HG03280 (cell line): ENCODE measurements around the gene COQ8B.

Source experiments
- ATAC-seq: cut with Tn5 transposase; IDR thresholded peaks from one replicate; pipeline ENCODE4 v1.9.1; 2021; ENCODE audit warnings: mild to moderate bottlenecking, moderate library complexity; ENCODE audit not compliant: unreplicated experiment

The COQ8B gene

DNA sequence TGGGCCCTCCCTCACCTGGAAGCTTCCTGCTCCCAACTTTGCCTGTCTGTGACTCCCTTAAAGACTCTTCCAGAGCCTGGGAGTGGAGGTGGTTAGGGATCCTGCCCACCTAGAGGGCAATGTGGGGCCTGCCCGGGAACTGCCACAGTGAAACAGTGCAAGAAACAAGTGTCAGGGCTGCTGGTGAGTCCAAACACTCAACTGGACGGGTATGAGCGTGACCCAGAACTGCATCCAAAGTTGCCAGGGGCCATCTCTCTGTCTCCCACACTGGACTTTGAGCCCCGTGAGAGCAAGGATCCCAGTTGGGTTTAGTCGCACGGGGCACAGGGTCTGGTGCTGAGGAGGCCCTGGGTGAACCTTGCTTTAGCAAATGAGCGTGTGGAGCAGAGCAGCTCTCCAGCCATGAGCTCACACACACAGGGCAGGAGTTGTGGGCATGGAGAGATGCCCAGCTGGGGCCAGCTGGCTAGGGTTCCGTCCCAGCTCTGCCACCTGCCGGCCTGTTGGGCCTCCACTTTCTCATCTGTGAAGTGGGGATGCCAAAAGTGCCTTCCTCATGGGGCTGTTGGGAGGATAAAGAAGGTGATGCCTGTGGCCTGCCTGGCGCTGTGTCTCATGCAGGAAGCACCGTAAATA is 23.4 kb downstream of the COQ8B start:
- no peak for ATAC-seq

DNA sequence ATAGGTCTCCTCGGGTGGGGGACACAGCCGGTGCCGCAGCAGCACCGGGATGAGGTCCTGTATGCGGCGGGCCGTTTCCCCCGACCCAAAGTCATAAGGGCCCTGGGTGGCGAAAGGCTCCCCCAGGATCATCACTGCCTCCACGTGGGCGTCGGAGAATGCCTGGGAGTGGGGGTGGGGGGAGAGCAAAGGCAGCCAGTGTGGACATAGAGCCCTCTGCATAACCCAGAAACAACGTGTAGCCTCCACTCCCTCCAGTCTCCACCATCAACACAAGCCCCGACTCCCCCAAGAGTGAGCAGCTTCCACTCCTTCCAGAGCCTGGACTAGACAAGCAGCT is 24.5 kb downstream of the COQ8B start:
- ATAC-seq = no peak

DNA sequence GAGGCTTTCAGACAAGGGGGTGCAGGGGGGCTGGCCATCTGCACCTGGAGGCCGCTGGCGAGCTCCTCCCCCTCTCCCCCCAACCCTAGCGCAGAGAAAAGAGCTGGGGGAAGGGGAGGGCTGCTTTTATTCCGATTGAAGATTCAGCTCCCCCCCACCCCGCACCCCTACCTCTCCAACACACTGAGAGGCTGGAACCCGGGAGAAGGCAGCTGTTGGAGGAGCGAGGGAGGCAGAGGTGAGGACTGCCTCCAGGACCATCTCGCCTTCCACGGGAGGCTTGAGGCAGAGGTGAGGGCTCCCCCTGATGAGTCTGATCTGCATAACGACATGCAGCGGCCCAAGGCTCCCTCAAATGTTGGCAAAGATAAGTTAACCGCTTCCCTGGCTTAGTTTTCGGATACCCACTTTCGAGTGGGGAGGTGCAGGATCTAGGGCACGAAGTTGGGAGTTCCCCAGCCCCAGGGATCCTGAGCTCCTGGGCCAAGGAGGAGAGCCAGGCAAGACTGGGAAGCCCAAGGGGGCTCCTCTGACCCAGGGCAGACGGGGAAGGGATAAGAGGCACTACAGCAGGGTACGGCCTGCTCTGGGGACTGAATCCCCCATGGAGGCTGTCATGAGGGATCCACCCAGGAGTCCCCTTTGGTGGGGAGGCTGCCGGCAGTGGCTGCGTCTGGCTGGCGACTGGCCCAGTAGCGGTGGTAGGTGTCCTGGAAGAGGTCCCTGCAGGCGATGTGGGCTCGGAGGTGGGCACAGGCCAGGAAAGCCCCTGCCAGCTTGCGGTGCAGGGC is 25.1 kb downstream of the COQ8B start:
- ATAC-seq = no peak

DNA sequence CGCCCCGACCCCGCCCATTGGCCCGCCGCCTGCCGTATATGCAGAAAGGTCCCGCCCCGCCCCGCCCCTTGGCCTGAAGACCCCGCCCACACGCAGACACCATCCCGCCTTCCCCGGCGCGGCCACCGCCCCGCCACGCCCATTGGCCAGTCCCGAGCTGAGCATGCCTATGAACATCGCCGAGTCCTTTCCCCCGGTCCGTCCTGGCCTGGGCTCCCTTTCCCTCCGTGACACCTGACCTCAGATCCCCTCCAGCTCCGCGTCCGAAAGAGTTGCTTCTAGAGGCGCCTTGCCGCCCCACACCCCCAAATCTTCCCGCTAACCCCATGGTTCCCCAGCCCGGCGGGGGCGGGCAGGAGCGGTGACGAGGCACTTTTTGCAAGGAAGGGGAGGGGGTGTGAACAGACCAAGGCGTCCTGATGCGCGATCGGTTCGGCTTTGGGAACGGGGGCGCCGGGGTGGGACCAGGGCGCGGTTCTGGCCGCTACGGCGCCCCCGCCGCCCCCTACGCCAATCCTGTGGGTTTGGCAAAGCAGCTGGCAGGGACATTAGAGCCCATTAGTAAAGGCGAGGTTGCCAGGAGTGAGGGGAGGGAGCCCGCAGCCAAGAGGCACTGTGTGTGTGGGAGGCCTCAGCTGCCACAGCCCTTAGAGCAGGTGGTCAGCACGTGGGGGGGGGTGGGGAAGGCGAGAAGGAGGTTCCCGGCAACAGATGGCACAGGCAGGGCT is 25.8 kb downstream of the COQ8B start:
- ATAC-seq = peak; percentile 71

DNA sequence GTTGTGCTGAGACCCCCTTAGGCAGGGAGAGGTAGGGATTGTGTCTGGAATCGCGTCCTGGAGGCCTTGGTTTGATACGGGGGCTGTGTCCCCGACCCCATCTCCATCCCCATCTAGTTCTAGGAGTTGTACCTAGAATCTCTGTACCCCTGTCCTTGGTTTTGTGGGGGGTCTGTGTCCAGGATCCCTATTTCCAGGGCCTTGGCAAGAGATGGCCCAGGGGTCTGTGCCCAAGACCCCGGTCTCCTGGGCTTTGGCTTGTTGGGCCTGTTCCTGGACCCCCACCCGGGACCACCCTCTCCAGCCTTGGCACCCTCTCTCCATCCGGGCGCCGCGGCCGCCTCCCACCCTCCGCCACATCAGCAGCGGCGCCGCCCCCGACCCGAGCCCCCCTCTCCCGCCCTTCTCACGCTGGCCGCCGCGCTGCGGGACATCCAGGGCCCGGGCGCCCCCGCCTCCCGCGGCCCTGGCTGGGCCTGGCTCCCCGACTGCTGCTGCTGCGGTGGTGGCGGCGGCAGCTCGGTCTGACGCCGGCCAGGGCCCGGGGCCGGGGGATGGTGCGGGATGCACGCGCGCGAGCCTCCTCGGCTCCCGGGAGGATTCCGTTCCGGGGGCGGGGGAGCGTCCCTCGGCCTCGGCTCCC is 26.5 kb downstream of the COQ8B start, which contains the start of gene NUMBL:
Gene NUMBL, minus strand, starts transcription at position 602 of the 643 bp plus-strand sequence. Its CDS starts 168 bp downstream, at position 434.
- ATAC-seq = no peak

DNA sequence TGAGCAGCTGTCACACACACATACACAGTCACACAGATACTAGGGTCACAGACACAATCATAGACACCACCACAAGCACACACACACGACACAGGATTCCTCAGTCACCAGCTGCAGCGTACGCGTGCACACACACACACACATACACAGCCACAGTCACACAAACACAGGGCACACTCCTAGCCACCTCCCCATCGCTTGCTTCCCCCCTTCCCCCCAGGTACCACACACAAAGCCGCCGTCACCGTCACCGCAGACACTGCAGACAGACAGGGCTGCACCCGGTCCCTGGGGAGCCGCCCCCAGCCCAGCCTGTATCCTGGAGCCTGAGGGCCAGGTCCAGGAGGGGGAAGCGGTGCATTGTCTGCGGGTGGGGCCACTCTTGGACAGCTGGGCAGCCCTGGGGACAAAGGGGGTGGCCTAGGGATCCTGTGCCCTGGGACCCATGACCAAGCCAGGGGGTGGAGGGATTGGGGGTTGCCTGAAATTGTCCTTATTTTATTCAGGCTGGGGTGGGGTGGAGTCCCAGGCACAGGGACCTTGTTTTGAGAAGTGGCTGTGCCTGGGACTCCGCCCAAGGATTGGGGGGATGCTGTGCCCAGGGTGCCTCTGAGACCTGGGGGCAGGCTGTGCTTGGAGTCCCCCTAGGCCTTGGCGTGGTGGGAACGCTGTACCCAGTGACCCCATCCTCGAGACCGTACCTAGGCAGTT is 27.2 kb downstream of the COQ8B start:
- ATAC-seq = no peak

DNA sequence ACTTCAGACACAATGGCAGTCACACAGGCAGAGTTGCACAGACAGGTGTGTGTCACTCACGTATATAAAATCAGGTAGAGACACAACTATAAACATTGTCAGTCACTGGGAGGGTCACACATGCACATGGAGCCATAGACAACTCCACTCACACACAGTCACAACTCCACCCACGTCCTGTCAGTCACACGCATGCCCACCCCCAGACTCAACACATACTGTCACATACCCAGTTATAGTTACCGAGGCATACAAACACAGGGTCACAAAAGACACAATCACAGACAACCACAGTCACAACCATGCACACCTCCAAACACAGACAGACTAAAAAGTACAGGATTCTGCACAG is 27.7 kb downstream of the COQ8B start:
- no peak for ATAC-seq

DNA sequence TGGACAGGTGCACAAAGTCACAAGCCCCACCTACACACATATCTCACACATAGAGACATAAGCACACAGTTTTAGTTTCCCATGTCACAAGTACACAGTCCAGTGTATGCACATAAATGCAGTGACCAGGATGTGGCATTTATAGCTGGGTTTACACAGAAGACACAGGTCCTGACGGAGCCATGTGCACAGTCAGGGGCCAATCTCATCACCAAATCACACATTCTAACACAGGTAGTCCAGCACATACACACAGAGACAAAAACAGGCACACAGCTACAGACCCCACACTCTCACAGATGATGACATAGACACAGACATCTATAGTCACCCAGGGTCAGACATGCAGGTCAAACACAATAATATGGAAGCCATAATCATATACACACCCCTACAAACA is 28.4 kb downstream of the COQ8B start:
- no peak for ATAC-seq

DNA sequence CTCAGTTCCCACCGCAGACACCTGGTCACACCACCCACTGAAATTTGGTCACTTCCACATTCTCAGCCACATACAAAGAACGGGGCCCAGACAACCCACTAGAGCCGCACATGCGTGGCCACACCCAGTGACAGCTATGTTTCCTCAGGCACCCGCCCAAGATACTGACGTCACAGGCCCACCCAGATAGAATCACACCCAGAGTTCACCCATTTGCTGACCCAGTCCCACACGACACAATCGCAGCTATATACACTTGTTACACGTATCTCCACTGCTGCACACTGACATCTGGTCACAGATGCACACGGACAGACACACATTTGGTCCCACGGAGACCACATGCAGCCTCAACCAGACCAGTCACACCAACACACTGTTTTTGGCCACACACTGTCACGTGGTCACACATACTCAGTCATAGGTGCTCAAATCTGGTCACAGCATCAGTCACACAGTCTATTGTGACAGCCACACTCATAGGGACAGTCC is 29.1 kb downstream of the COQ8B start:
- no peak for ATAC-seq

DNA sequence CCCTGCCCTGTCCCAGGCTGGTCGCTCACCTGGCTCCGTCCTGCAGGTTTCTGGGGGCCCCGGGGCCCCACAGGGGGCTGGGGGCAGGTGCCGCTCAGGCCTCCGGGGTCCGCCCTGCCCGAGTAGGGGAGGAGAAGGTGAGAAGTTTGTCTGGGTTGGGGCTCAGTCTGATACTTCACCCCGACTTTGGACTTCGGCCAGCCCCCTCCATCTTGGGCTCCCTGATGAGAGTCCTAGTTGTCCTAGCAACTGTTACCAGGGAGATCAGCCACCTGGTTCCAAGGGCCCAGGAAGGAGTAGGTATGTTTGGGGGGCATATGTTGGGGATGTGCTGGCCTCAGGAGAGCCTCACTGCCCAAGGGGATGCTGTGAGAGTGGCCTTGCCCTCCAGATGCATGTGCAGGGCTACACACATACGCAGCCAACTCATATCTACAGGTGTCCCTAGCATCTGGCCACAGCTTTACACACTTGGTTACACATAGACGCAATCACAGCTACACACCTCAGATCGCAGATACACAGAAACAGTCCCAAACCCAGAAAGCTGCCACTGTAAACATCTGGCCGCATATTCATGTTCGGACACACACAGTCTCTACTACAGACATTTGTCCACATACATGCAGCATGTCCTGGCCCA is 29.7 kb downstream of the COQ8B start:
- ATAC-seq = no peak

DNA sequence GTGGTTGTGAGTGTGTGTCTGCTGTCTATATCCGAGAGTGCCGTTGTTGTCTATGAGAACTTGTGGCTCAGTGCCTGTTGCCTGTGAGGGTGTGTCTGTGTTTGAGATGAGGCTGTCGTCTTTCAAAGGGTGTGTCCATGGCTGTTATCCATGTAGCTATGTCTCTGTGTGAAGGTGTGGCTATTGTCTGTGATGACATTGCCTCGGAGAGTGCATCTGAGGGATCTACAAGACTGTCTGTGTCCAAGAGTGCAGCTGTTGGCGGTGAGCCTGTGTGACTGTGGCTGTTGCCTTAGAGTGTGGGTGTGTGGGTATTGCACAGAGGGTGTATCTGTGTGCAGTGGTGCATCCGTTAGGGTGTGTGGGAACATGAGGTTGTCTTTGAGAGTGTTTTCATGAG is 31.1 kb downstream of the COQ8B start:
- no peak for ATAC-seq

DNA sequence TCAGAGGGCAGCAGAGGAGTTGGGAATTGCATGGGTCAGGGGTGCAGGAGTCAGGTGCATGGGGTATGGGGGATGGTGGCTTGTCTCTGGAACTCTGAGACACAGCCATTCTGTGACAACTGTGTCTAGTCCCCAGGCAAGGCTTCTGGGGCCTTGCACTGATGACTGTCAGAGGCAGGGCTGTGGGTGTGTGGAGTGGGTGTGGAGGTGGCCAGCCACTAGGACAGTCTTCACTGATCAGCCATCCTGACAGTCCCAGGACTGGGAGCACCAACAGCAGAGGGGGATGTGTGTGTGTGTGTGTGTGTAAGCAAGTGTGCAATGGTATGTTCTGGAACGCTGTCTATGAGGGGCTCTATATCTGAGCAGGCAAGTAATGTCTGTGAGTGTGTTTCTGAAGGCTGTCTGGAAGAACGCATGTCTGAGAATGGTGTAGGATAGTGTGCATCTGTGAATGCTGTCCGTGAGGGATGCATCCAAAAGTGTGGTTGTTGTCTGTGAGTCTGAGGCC is 31.6 kb downstream of the COQ8B start:
- ATAC-seq = no peak

DNA sequence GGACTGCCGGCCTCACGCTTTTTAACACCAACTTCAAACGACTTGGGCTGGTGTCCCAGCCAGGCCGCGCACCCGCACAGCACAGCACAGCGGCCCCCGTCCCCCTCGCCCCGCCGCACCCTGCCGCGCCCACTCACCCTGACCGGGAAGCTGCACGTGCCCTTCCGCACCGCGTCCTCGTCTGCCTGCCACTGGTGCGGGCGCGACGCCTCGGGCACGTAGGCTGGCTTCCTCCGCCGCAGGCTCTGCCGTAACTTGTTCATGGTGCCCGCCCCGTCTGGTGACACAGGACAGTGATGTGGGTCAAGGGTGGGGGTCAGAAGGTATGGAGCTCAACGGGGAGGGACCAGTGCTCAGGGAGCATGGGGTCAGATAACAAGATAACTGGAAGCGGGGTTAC is 32.4 kb downstream of the COQ8B start:
- no peak for ATAC-seq

DNA sequence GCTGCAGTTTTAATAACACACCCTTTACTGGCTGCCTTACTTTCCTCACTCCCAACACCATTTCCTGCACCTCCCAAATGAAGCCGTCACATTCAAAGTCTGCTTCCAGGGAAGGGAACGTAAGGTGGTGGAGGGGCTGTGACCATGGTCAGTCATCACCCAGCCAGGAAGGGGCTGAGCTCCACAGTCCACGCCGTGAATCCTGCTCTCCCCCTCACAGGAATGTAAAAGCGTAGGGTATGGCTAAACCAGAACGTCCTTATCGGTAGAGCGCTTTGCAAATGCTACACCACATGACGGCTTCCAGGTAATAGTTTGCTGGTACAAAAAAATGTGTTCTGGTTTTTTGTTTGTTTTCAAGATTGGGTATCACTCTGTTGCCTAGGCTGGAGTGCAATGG is 33.2 kb downstream of the COQ8B start:
- no peak for ATAC-seq

DNA sequence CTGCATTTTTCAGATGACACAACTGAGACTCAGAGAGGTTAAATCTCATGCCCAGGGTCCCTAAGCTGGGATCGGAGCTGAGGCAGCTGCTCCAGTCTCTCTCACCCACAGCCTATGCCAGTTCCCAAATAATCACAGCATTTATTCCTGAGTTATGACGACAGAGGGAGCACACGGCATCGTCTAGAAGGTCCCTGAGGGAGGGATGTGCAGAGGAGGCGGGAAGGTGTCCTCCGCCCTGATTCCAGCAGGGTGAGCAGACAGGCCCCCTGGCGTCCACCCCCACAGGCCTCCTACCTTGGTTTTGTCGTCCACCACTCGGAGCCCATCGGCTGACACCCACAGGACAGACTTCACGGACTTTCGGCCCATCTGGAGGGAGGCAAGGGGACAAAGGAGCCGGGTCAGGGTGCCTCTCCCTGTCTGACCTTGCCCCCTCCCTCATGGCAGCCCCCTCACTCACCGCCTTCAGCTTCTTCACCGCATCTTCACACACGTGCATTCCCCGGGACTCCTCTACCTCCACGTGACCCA is 34.2 kb downstream of the COQ8B start:
- no peak for ATAC-seq

DNA sequence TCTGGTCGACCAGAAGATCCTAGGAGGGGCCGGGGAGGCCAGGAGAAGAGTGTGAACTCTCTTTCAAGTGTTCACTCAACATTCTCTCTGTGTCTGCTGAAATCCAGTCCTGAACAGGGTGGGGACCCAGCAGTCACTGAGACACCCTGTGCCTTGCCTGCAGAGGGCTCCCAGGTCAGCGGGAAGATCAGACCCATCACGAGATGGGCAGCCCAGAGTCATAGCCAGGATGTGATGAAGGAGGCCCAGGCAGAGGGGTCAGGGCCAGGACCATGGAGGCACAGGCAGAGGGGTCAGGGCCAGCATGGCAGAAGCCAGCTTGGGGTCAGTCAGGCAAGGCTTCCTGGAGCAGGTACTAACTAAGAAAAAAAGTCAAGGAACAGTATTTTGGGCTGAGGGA is 35.6 kb downstream of the COQ8B start:
- no peak for ATAC-seq

DNA sequence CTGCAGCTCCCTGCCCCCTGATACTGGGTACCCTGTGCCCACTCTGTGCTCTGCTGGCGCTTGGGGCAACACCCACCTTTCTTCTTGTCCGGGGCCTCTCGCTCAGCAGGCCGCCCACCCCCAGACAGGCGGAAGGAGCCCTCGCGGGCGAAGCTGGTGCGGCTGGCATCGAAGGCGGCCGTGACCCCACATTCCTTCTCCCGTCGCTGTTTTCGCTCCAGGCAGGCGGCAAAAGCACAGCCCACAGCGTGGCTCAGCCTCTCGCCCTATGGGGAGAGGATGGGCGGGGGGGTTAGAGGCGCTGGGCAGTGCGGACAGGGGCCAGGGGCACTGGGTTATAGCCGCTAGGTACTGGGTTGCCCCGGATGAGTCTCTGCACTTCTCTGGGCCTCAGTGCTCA is 39.5 kb downstream of the COQ8B start:
- no peak for ATAC-seq

DNA sequence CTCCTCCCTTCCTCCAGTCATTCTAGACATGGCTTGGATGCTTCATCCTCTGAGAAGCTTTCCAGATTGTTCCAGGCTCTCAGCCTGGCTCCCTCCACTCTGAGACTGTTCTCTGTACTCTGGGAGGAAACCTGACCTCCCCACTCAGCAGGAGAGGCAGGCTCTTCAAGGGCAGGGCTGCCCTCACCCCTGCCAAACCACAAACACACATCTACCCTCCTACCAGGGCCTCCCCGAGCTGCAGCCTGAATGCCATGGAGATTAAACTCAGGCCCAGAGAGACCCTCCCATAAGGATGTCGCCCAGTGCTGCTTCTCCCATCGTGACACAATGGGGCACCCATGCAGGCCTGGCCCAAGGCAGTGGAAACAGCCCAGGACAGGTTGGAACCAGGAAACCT is 42.4 kb downstream of the COQ8B start:
- no peak for ATAC-seq

DNA sequence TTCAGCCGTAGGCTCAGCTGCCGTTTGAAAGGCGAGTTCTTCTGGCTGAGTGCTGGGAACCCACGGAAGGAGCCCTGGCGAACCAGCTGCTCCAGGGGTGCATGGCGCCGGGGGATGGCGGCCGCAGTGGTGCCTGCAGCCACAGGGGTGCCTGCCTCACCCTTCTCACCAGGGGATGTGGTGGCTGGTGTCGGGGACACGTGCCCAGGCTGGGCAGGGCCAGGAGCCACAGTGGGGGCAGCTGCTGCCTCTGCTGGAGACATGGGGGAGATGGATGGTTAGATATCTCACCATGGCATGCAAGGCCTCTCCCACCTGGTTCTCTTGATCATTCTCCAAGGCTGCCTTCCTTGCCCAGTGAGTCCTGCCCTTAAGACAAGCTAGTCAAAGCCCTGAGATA is 43.3 kb downstream of the COQ8B start:
- no peak for ATAC-seq
